Kidney (tissue), 14 donors: ENCODE measurements around the gene RTL9. TPM values are rescaled to one million over a fixed set of nuclear protein-coding genes. Genes with fewer than 3 reads are reported as not detected.
"Not testable (repeated sequence)": the region's sequence is repeated elsewhere in the genome, so short reads cannot be mapped to it uniquely, and the experiment has no call there.

ENCODE experiments used
- DNase-seq, 5 donors: peaks; one replicate each; pipeline ENCODE4 v3.0.0-alpha.2; 2013 to 2020
- FAIRE-seq: peaks from 2 replicates; lab custom pipeline; 2012; peaks lifted over from hg19 to GRCh38; lab: Jason Lieb, UNC
- H3K27ac ChIP-seq, 2 donors: one replicate each; pipeline ENCODE4 v1.7.0; 2013; ENCODE audit warnings: low read depth in 2 of 2, low read length in 2 of 2, inconsistent platforms in 1 of 2
- H3K27me3 ChIP-seq: one replicate; pipeline ENCODE4 v1.7.1; 2013; ENCODE audit warnings: low read length, inconsistent platforms; ENCODE audit not compliant: control insufficient read depth, insufficient read depth
- H3K36me3 ChIP-seq, 3 donors: one replicate each; pipeline versions ENCODE4 v1.7.0 to v1.7.1; 2013; ENCODE audit warnings: low read length in 3 of 3, control low read depth in 1 of 3, inconsistent platforms in 1 of 3; ENCODE audit not compliant: insufficient read depth in 3 of 3, control insufficient read depth in 2 of 3
- H3K4me1 ChIP-seq, 3 donors: one replicate each; pipeline versions ENCODE4 v1.7.0 to v1.7.1; 2013; ENCODE audit warnings: low read length in 3 of 3, inconsistent platforms in 1 of 3, low read depth in 1 of 3; ENCODE audit not compliant: control insufficient read depth in 2 of 3, insufficient read depth in 2 of 3
- H3K4me3 ChIP-seq, 3 donors: one replicate each; pipeline versions ENCODE4 v1.7.0 to v1.8.1; 2013; ENCODE audit warnings: low read length in 3 of 3, control low read depth in 1 of 3, inconsistent platforms in 1 of 3
- H3K9ac ChIP-seq, 3 donors: one replicate each; pipeline versions ENCODE4 v1.7.0 to v1.7.1; 2013; ENCODE audit warnings: low read length in 3 of 3, control low read depth in 1 of 3, inconsistent platforms in 1 of 3
- H3K9me3 ChIP-seq, 3 donors: one replicate each; pipeline versions ENCODE4 v1.7.0 to v1.7.1; 2013; ENCODE audit warnings: low read length in 3 of 3, control low read depth in 1 of 3, inconsistent platforms in 1 of 3; ENCODE audit not compliant: control insufficient read depth in 2 of 3, insufficient read depth in 1 of 3
- intact Hi-C: fragments of 100-400 bp; cut with DNase I; formaldehyde crosslinking; loops from one replicate; pipeline ENCODE4 v1.11.1; 2022
- polyA plus RNA-seq: library from polyadenylated mRNA; stranded (reverse); fragments of 350-450 nt; fragmentation: Illumina TruSeq; extraction: RNeasy Lipid Tissue Mini Kit (QIAGEN cat#74804); gene quantifications from one replicate; pipeline ENCODE4 v1.2.3, GENCODE V29; 2014; ENCODE audit warnings: low read depth, low replicate concordance; ENCODE audit not compliant: insufficient read depth
- total RNA-seq: library from RNA; stranded (reverse); fragmentation: NEBNext Ultra II Directional; extraction: Animal tissue kit (Norgen Biotek cat#: 25700); gene quantifications from one replicate; pipeline ENCODE4 v1.2.1, GENCODE V29; 2021
- TF ChIP-seq, protein P1 (sequence below): IDR thresholded peaks from 3 replicates; pipeline ENCODE4 v1.5.1; 2012; ENCODE audit warnings: mild to moderate bottlenecking, moderate library complexity, borderline replicate concordance; ENCODE audit not compliant: insufficient read depth; ENCODE audit errors: extremely low read depth
- donor health status: control.
- donor health status: control.
- donor health status: control.
- donor health status: control.
- donor health status: control.
- donor health status: DM: yes; HTN: yes; CAD: no.
- donor health status: Normal renal cell carcinoma (clear cell type).

Gene RTL9
- total and polyA plus RNA-seq, 2 donors from 2014 or later = not detected

- H3K4me3 ChIP-seq = no peak overlapping the region
- FAIRE-seq (no peak), DNase-seq (no peak)
- H3K27me3 ChIP-seq = no peaks in the 10 kb centered on the region
- no peaks in the 10 kb centered on the region for H3K9me3 ChIP-seq
- H3K9ac ChIP-seq = no peak overlapping the region
- H3K4me1 ChIP-seq = no peaks in the 10 kb centered on the region
- intact Hi-C loops = no loop called here
- no peaks in the 10 kb centered on the region for H3K36me3 ChIP-seq
- TF ChIP-seq, protein P1, sequence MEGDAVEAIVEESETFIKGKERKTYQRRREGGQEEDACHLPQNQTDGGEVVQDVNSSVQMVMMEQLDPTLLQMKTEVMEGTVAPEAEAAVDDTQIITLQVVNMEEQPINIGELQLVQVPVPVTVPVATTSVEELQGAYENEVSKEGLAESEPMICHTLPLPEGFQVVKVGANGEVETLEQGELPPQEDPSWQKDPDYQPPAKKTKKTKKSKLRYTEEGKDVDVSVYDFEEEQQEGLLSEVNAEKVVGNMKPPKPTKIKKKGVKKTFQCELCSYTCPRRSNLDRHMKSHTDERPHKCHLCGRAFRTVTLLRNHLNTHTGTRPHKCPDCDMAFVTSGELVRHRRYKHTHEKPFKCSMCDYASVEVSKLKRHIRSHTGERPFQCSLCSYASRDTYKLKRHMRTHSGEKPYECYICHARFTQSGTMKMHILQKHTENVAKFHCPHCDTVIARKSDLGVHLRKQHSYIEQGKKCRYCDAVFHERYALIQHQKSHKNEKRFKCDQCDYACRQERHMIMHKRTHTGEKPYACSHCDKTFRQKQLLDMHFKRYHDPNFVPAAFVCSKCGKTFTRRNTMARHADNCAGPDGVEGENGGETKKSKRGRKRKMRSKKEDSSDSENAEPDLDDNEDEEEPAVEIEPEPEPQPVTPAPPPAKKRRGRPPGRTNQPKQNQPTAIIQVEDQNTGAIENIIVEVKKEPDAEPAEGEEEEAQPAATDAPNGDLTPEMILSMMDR = no peak
- no peak overlapping the region for H3K27ac ChIP-seq
Measured at GRCh38 chrX:110326712-110327111, 31.9 kb upstream of the RTL9 start.

- Histone ChIP-seq H3K4me1 (no peaks in the 10 kb centered on the region), H3K9ac (no peak overlapping the region), H3K27me3 (no peaks in the 10 kb centered on the region), H3K36me3 (no peaks in the 10 kb centered on the region), H3K4me3 (no peak overlapping the region), H3K27ac (no peak overlapping the region), H3K9me3 (no peaks in the 10 kb centered on the region)
- DNase-seq = no peak
- no peak for FAIRE-seq
- intact Hi-C loops = no loop called here
- TF ChIP-seq, protein P1 = no peak
Measured at GRCh38 chrX:110327336-110327735, 31.3 kb upstream of the RTL9 start.

GRCh38 chrX:110328613-110329012 is 30.0 kb upstream of the RTL9 start:
- H3K4me1 ChIP-seq, H3K4me3 ChIP-seq, H3K36me3 ChIP-seq, DNase-seq, H3K9me3 ChIP-seq, FAIRE-seq, H3K9ac ChIP-seq, H3K27ac ChIP-seq, H3K27me3 ChIP-seq, intact Hi-C loops: not testable (repeated sequence)

DNA sequence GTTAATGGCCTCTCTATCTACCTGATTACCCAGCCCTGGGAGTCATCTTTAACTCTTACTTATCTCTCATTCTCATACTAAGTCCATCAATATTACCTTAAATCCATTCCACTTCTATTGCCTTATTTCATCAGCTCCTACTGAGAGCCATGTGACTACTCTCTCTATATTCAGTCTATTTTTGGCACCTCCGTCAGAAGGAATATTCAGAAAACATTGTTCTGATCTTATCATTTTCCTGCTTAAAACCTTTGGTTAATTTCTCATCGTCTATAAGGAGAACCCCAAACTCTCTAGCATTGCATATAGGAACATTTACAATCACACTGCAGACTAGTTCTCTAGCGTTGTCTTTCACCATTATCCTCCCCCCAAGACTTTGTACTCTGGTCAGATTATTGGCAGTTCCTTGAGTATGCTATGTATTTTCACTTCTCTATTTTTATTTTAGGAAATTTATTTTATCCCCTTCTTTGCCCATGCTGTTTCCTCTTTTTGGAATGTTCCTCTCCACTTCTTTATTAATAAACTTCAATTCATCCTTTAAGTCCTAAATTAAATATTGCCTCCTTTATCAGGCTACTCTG is 27.1 kb upstream of the RTL9 start:
- FAIRE-seq = no peak

DNA sequence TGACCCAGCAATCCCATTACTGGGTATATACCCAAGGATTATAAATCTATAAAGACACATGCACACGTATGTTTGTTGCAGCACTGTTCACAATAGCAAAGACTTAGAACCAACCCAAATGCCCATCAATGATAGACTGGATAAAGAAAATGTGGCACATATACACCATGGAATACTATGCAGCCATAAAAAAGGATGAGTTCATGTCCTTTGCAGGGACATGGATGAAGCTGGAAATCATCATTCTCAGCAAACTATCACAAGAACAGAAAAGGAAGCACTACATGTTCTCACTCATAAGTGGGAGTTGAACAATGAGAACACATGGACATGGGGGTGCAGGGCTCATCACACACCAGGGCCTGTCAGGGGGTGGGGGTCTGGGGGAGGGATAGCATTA is 25.2 kb upstream of the RTL9 start:
- H3K4me1 ChIP-seq, H3K27ac ChIP-seq, H3K9me3 ChIP-seq, H3K36me3 ChIP-seq, DNase-seq, FAIRE-seq, H3K27me3 ChIP-seq, H3K4me3 ChIP-seq, intact Hi-C loops, H3K9ac ChIP-seq: not testable (repeated sequence)

More for the DNA sequence above, 27.1 kb upstream of the RTL9 start:
- DNase-seq = no peak
- Histone ChIP-seq H3K36me3 (no peaks in the 10 kb centered on the region), H3K27ac (no peak overlapping the region), H3K4me3 (no peak overlapping the region), H3K27me3 (no peaks in the 10 kb centered on the region), H3K4me1 (no peaks in the 10 kb centered on the region), H3K9me3 (no peaks in the 10 kb centered on the region), H3K9ac (no peak overlapping the region)
- intact Hi-C loops = no loop called here
- TF ChIP-seq, protein P1 = no peak
